Activated CD4-positive, alpha-beta T cell treated with anti-CD3 and anti-CD28 coated beads, Interleukin-2, amount 10 ng/mL, durations not matched to agents 24 days and 14 days (primary cell): ENCODE data around the gene DIO1. TPM values are rescaled to one million over a fixed set of nuclear protein-coding genes. Genes with fewer than 3 reads are reported as not detected.
A peak's percentile ranks its signal among the peaks of the same experiment; 100 is the strongest.

ENCODE experiments used
- DNase-seq: peaks from one replicate; pipeline ENCODE4 v3.0.0; 2022
- H3K27ac Mint-ChIP-seq: one replicate; pipeline ENCODE4 v1.8.0; 2022; ENCODE audit warnings: mild to moderate bottlenecking, mixed read lengths
- H3K27me3 Mint-ChIP-seq: one replicate; pipeline ENCODE4 v1.8.0; 2022; ENCODE audit warnings: mixed read lengths
- H3K36me3 Mint-ChIP-seq: one replicate; pipeline ENCODE4 v1.8.0; 2022; ENCODE audit warnings: low read depth, mild to moderate bottlenecking, mixed read lengths
- H3K4me1 Mint-ChIP-seq: one replicate; pipeline ENCODE4 v1.8.0; 2021; ENCODE audit warnings: mixed read lengths
- H3K4me3 Mint-ChIP-seq: one replicate; pipeline ENCODE4 v1.8.0; 2022; ENCODE audit warnings: mild to moderate bottlenecking, moderate library complexity, mixed read lengths
- H3K9me3 Mint-ChIP-seq: one replicate; pipeline ENCODE4 v1.8.0; 2021; ENCODE audit warnings: mixed read lengths
- intact Hi-C: fragments of 100-400 bp; cut with micrococcal nuclease; formaldehyde crosslinking; loops from one replicate; pipeline ENCODE4 v1.15.1; 2023
- total RNA-seq: library from RNA; stranded (reverse); gene quantifications from 2 replicates; pipeline ENCODE4 v1.2.3, GENCODE V29; 2022

Gene DIO1
- total RNA-seq, 1 donor from 2014 or later: not detected

DNA sequence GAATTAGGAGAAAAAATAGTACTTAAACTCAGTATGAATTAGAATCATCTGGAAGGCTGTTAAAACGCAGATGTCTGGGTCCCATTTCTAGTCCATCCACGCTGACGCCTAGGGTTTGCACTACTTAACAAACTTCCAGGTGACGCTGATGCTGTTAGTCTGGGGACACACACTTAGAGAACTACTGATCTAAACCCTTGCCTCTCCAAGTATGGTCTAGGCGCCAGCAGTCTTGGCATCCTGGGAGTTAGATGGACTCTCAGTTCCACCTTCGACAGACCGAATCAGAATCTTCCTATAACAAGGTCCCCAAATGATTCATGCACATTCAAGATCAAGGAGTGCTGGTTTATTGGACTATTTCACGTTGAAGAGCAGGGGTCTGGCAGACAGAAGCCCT is 11.5 kb downstream of the DIO1 start:
- H3K9me3 Mint-ChIP-seq: no peaks in the 10 kb centered on the region
- intact Hi-C loops: no loop called here
- no peak for DNase-seq
- no peak overlapping the region for H3K27ac Mint-ChIP-seq
- no peak overlapping the region for H3K4me3 Mint-ChIP-seq
- peaks cover 6% of the 10 kb centered on the region for H3K36me3 Mint-ChIP-seq
- H3K4me1 Mint-ChIP-seq: peaks cover 6% of the 10 kb centered on the region
- no peaks in the 10 kb centered on the region for H3K27me3 Mint-ChIP-seq

DNA sequence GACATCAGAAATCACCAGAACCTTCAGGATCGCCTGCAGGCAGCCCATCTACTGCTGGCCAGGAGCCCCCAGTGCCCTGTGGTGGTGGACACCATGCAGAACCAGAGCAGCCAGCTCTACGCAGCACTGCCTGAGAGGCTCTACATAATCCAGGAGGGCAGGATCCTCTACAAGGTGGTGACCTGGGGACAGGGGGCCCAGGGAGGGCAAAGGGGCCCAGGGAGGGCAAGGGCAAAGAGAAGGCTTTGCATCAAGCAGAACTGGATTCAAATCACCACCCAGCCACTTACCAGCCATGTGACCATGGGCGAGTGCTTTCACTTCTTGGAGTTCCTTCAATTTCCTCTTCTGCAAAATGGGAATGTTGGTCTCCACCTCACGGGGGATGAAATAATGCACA is 12.1 kb downstream of the DIO1 start:
- Mint-ChIP-seq H3K27ac (no peak overlapping the region), H3K36me3 (peaks cover 6% of the 10 kb centered on the region), H3K4me3 (no peak overlapping the region), H3K9me3 (no peaks in the 10 kb centered on the region), H3K4me1 (peaks cover 4% of the 10 kb centered on the region), H3K27me3 (no peaks in the 10 kb centered on the region)
- DNase-seq: no peak
- intact Hi-C loops: no loop called here

DNA sequence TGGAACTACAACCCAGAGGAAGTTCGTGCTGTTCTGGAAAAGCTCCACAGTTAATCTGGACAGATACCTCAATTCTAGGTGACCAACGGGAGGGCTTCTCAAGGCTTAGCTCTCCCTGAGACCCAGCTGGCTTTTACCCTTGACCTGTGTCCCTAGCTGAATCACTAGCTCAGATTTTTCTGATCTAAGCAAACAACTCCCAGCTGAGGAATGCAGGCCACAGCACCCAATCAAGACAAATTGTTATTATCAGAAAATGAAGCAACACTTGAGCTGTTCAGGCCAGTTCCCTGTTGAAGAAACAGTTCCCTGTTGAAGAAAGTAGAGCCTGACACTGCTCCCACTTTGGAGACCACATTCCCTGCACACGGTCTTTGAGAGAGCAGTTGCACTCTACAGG is 16.0 kb downstream of the DIO1 start:
- Mint-ChIP-seq H3K27ac (no peak overlapping the region), H3K27me3 (no peaks in the 10 kb centered on the region), H3K4me3 (no peak overlapping the region), H3K36me3 (peaks cover 12% of the 10 kb centered on the region), H3K9me3 (no peaks in the 10 kb centered on the region), H3K4me1 (peaks cover 3% of the 10 kb centered on the region)
- no peak for DNase-seq
- intact Hi-C loops: no loop called here

GRCh38 chr1:53911442-53911841 is 17.5 kb downstream of the DIO1 start:
- Mint-ChIP-seq H3K36me3 (peaks cover 20% of the 10 kb centered on the region), H3K9me3 (no peaks in the 10 kb centered on the region), H3K27me3 (no peaks in the 10 kb centered on the region), H3K27ac (no peak overlapping the region), H3K4me3 (no peak overlapping the region), H3K4me1 (peaks cover 12% of the 10 kb centered on the region)
- intact Hi-C loops: no loop called here
- no peak for DNase-seq

- Mint-ChIP-seq H3K4me3 (no peak overlapping the region), H3K36me3 (peaks cover 28% of the 10 kb centered on the region), H3K27ac (no peak overlapping the region), H3K27me3 (no peaks in the 10 kb centered on the region), H3K9me3 (no peaks in the 10 kb centered on the region), H3K4me1 (peaks cover 20% of the 10 kb centered on the region)
- no peak for DNase-seq
- intact Hi-C loops: no loop called here
Measured at GRCh38 chr1:53913352-53914033, 19.5 kb downstream of the DIO1 start.

DNA sequence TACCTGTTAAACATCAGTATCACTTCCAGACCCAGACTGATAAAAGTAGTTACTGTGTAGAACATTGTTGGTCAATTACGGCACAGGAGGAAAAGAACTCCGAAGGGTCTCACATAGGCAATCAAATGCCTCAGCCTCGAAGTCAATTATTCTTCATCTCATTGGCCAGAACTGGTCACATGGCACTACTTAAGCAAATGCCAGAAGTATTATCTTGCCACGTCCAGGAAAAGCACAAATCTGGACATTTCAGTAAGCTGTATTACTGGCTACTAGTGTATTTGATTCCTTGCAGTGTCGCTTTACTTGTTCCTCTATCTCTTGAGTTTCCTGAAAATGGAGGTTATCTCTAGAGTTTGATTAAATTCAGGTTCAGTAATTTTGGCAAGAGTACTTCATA is 24.4 kb downstream of the DIO1 start:
- H3K4me1 Mint-ChIP-seq: peaks cover 36% of the 10 kb centered on the region
- peaks cover 31% of the 10 kb centered on the region for H3K36me3 Mint-ChIP-seq
- no peak overlapping the region for H3K27ac Mint-ChIP-seq
- no peak for DNase-seq
- H3K27me3 Mint-ChIP-seq: no peaks in the 10 kb centered on the region
- no peak overlapping the region for H3K4me3 Mint-ChIP-seq
- intact Hi-C loops: loop anchor here (2.0 to 5.0 kb wide), 2 partner anchors 24 to 41 kb away; no protein-coding TSS in a partner anchor
- no peaks in the 10 kb centered on the region for H3K9me3 Mint-ChIP-seq

DNA sequence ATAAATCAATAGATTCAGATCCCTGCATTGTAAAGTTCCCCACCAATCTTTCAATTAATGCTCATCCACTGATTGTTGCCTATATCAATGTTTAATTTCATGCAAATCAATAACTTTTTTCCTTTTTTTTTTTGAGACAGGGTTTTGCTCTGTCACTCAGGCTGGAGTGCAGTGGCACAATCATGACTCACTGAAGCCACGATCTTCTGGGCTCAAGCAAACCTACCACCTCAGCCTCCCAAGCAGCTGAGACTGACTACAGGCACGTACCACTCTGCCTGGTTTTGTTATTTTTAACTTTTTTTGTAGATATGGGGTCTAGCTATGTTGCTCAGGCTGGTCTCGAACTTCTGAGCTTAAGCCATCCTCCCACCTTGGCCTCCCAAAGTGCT is 25.7 kb downstream of the DIO1 start:
- peak overlapping the region; percentile 84 for H3K27ac Mint-ChIP-seq
- H3K27me3 Mint-ChIP-seq: no peaks in the 10 kb centered on the region
- intact Hi-C loops: loop anchor here (2.0 to 5.0 kb wide), 2 partner anchors 23 to 42 kb away; no protein-coding TSS in a partner anchor
- H3K4me1 Mint-ChIP-seq: peaks cover 36% of the 10 kb centered on the region
- DNase-seq: no peak
- H3K4me3 Mint-ChIP-seq: no peak overlapping the region
- H3K9me3 Mint-ChIP-seq: no peaks in the 10 kb centered on the region
- H3K36me3 Mint-ChIP-seq: peaks cover 38% of the 10 kb centered on the region

DNA sequence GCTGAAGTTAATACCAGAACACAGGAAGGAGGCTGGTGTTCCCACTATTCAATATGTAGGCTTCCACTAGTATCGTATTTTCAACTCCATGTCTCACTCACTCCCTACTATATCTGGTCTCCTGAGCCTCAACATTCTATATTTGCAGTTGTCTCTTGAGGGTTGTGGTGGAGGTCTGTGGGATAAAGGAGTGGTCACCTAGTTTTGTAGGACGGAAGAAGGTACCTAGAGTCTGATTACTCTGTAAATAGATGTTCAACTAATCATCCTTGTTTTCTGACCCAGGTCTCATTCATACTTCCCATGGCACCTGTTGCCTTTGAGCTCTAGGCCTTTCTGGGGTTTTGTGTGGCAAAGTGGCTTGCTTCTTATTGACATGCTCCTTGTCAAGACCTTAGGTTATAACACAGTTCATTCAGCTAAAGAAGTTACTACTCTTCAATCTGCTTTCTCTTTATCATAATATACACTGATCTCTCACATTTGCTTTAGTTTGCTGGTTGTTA is 33.4 kb downstream of the DIO1 start:
- Mint-ChIP-seq H3K36me3 (peaks cover 63% of the 10 kb centered on the region), H3K4me3 (no peak overlapping the region), H3K9me3 (no peaks in the 10 kb centered on the region), H3K27ac (no peak overlapping the region), H3K4me1 (peaks cover 2% of the 10 kb centered on the region), H3K27me3 (no peaks in the 10 kb centered on the region)
- DNase-seq: no peak
- intact Hi-C loops: no loop called here

DNA sequence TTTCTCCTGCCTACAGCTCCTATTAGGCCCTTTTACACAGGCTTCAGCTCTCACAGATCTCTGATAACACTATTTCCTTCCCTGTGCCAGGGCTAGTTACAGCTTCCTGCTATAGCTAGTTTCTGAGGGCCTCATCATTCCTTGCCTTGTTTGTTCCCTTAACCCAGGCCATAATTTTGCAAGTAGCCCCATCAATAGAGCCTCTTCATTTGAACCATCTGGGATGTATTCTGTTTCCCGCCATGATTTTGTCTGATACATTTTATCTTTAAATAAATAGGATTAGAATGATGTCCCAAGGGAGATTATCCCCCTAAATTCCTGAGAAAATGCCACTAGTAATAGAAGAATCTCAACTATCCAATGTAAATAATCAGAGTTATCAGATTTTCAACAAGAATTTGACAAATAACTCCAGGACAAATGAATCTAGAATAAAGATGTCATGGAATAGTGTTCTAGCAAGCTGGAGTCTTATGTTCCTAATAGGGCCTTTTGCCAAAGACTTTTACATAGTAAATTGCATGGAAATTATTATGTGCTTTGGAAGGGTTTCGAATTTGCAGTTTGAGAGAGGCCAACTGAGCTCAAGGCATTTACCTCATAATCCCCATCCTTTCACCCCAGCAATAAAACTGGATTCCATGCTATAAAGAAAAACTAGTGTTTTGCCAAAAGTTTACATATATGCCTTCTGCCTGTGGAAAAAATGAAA is 35.4 kb downstream of the DIO1 start:
- no peak for DNase-seq
- no peaks in the 10 kb centered on the region for H3K27me3 Mint-ChIP-seq
- H3K36me3 Mint-ChIP-seq: peaks cover 69% of the 10 kb centered on the region
- intact Hi-C loops: no loop called here
- H3K27ac Mint-ChIP-seq: no peak overlapping the region
- peaks cover 2% of the 10 kb centered on the region for H3K4me1 Mint-ChIP-seq
- no peaks in the 10 kb centered on the region for H3K9me3 Mint-ChIP-seq
- H3K4me3 Mint-ChIP-seq: no peak overlapping the region

DNA sequence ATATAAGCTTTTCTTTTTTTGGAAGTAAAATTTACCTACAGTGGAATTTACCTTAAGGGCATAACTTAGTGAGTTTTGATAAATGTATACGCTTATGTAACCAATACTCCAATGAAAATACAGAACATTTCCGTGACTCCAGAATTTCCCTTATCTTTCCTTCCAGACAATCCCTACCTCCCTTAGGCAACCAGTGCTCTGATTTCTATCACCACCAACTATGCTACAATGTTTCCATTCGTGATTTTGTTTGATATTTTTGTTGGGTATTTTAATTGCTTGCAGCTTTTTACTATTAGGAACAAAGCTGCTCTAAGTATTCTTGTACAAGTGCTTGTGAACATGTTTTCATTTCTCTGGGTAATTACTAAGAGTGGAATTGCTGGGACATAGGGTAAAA is 36.9 kb downstream of the DIO1 start:
- peaks cover 74% of the 10 kb centered on the region for H3K36me3 Mint-ChIP-seq
- intact Hi-C loops: no loop called here
- no peak overlapping the region for H3K27ac Mint-ChIP-seq

GRCh38 chr1:53931523-53931922 is 37.5 kb downstream of the DIO1 start:
- no peak overlapping the region for H3K4me3 Mint-ChIP-seq
- no peaks in the 10 kb centered on the region for H3K27me3 Mint-ChIP-seq
- intact Hi-C loops: no loop called here
- H3K9me3 Mint-ChIP-seq: no peaks in the 10 kb centered on the region
- H3K27ac Mint-ChIP-seq: no peak overlapping the region
- peaks cover 77% of the 10 kb centered on the region for H3K36me3 Mint-ChIP-seq
- no peak for DNase-seq
- H3K4me1 Mint-ChIP-seq: peaks cover 2% of the 10 kb centered on the region

More for the DNA sequence above, 36.9 kb downstream of the DIO1 start:
- Mint-ChIP-seq H3K4me3 (no peak overlapping the region), H3K4me1 (peaks cover 2% of the 10 kb centered on the region), H3K27me3 (no peaks in the 10 kb centered on the region), H3K9me3 (no peaks in the 10 kb centered on the region)
- DNase-seq: no peak

- H3K4me1 Mint-ChIP-seq: peaks cover 6% of the 10 kb centered on the region
- peaks cover 76% of the 10 kb centered on the region for H3K36me3 Mint-ChIP-seq
- H3K4me3 Mint-ChIP-seq: no peak overlapping the region
- intact Hi-C loops: no loop called here
- no peak overlapping the region for H3K27ac Mint-ChIP-seq
- no peaks in the 10 kb centered on the region for H3K9me3 Mint-ChIP-seq
- DNase-seq: no peak
- H3K27me3 Mint-ChIP-seq: no peaks in the 10 kb centered on the region
Measured at GRCh38 chr1:53934170-53934765, 40.3 kb downstream of the DIO1 start.

DNA sequence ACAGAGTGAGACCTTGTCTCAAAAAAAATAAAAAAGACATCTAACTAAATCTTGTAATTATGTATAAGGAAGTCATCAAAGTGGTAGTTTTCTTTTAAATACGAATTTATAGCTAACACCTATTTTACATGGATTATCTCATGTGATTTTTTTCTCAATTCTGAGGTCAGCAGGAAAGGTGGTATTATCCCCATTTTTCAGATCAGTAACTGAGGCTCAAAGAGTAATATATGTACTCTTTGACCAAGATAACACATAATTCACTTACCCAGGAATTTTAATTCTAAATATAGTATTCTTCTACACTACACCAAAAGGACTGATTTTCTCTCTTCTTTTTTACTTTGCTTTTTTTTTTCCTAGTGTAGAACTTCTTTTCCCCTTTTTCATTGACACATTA is 42.4 kb downstream of the DIO1 start:
- H3K4me1 Mint-ChIP-seq: peaks cover 9% of the 10 kb centered on the region
- H3K4me3 Mint-ChIP-seq: no peak overlapping the region
- intact Hi-C loops: no loop called here
- H3K36me3 Mint-ChIP-seq: peaks cover 74% of the 10 kb centered on the region
- no peaks in the 10 kb centered on the region for H3K27me3 Mint-ChIP-seq
- no peaks in the 10 kb centered on the region for H3K9me3 Mint-ChIP-seq
- no peak overlapping the region for H3K27ac Mint-ChIP-seq
- DNase-seq: no peak

DNA sequence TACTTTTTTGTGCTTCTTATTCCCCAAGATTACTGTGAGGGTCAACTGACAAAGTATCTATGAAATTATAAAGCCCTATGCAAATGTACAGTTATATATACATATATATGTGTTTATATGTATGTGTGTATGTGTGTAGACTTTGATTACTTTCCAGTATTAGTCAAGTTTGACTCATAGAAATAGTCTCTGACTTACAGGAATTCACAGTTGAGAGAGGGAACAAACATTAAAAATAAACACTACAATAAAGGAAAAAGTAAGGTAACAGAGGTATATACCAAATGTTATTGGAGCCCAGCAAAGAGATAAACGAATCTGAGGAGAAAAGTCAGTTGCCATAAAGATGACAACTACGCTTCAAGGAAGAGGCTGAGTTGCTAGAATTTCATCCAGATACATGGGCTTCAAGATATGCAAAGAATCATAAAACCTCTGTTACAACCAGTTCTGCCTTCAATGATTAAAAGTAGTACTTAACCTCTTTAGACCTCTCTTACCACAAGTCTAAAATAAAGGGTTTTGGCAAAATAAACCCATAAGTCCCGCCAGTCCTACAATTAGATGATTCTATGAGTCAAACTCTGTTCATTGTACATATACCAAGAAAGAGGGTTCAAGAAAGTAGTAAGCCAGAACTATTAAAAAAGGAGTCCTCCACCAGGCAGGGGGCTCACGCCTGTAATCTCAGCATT is 44.3 kb downstream of the DIO1 start:
- peaks cover 18% of the 10 kb centered on the region for H3K4me1 Mint-ChIP-seq
- DNase-seq: no peak
- H3K27ac Mint-ChIP-seq: no peak overlapping the region
- H3K27me3 Mint-ChIP-seq: no peaks in the 10 kb centered on the region
- no peak overlapping the region for H3K4me3 Mint-ChIP-seq
- peaks cover 65% of the 10 kb centered on the region for H3K36me3 Mint-ChIP-seq
- H3K9me3 Mint-ChIP-seq: no peaks in the 10 kb centered on the region
- intact Hi-C loops: no loop called here
